NCI-H2196 treated with DMSO at 0.1 percent for 48 hours (cell line): ENCODE results near the gene ABCC1.
"Not testable (repeated sequence)": the region's sequence is repeated elsewhere in the genome, so short reads cannot be mapped to it uniquely, and the experiment has no call there.

Experiments
- DNase-seq: peaks from one replicate; lab custom pipeline; 2025; ENCODE audit not compliant: unreplicated experiment; lab: John Stamatoyannopoulos, UW

Gene ABCC1

DNA sequence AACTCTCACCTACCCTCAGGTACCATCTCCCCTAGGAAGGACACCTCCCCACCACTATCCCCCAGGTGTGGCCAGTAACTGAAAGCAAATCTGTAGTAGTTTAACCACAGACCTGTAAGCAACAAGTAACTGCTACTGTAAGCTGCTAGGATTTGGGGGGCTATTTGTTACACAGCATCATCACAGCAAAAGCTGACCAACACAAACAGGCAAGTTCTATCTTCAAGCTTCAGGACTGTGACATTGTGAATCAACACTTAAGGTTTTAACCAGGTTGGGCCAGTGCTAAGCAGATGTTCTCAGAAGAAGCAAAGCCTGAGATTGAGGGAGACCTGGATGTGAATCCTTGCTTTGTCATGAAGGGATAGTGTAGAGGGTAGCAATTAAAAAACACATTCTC lies 226.9 kb downstream of the ABCC1 start:
- no peak for DNase-seq

GRCh38 chr16:16178455-16179162 lies 229.2 kb downstream of the ABCC1 start:
- DNase-seq = no peak

DNA sequence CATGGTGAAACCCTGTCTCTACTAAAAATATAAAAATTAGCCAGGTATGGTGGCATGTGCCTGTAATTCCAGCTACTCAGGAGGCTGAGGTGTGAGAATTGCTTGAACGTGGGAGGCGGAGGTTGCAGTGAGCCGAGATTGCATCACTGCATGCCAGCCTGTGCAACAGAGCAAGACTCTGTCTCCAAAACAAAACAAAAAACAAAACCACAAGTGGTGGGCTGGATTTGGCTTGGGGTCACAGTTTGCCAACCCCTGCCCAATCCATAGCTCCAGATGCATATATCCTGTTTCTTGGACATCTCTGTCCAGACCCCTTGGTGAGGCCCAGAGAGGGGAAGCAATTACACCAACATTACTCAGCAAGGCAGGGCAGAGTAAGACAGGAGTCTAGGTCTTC lies 232.3 kb downstream of the ABCC1 start:
- not testable (repeated sequence) for DNase-seq

DNA sequence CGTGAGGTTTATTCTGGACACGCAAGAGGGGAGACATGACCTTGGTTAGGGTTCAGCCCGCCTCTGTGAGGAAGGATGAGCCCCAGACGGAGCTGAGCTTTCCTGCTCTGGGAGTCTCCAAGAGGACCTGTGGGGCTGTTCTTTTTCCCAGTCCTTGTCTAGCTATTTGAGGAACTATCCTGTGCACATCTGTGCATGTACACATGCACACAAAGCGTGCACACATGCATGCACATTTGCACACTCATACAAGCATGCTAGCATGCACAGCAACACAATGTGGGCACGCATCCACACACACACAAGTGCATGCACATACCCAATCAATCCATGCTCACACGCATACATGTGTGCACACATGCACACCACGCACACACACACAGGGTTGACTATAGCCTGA lies 233.5 kb downstream of the ABCC1 start:
- DNase-seq = no peak

GRCh38 chr16:16183562-16183961 lies 234.1 kb downstream of the ABCC1 start:
- DNase-seq = no peak

DNA sequence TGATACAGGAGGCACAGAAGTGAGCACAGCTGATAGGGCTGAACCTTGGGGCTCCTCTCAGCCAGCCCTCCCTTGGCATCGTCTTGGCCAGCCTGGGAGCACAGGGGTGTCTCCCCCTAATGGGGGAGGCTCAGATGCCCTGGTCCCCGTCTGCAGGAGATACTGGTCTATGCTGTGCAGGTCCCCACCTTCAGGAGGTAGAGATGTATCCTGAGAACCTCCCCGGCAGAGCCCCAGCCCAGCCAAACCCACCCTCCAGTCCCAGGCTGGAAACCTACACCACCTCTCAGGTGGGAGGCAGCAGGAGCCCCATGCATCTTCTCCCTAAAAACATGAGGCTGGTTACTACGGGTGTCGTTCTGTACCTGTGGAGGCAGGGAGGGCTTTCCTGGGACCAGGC lies 235.2 kb downstream of the ABCC1 start:
- DNase-seq = no peak

DNA sequence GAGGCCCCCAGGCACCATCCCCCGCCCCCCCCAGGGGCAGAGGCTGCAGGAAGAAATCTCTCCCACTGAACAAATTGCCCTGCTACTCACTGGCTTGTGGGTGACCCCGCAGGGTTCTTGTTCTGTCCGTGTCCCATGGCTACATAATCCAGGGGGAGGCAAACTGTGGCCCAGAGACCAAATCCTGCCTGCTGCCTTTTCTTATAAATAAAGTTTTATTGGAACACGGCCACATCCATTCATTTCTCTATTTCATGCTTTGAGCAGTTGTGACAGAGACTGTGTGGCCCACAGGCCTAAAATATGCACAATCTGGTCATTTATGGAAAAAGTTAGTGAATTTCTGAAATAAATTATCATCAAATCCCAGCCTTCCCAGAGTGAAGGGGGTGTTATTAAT lies 235.7 kb downstream of the ABCC1 start:
- no peak for DNase-seq

- DNase-seq = no peak
These were observed 237.4 kb downstream of the ABCC1 start for GRCh38 chr16:16186820-16187219.

- DNase-seq = no peak
These were observed 239.4 kb downstream of the ABCC1 start for GRCh38 chr16:16188827-16189226.

DNA sequence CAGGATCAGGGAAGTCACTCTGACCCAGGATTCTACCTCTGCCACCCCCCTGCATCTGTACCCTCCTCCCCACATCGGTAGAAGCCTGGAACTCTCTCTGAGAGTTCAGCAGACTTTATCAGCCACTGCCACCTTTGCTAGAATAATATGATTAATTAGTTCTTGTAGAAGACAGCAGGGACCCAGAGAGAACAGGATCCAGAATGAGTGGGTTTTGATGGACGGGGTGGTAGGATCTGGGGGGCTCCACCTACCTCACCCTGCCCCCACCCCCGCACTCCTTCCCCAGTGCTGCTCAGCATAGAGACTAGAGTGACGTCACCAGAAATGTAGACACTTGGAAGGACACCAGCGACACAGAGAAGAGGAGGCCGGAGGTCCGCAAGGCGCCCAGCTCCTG lies 240.4 kb downstream of the ABCC1 start:
- DNase-seq = no peak

- no peak for DNase-seq
These were observed 241.1 kb downstream of the ABCC1 start for GRCh38 chr16:16190546-16190945.

DNA sequence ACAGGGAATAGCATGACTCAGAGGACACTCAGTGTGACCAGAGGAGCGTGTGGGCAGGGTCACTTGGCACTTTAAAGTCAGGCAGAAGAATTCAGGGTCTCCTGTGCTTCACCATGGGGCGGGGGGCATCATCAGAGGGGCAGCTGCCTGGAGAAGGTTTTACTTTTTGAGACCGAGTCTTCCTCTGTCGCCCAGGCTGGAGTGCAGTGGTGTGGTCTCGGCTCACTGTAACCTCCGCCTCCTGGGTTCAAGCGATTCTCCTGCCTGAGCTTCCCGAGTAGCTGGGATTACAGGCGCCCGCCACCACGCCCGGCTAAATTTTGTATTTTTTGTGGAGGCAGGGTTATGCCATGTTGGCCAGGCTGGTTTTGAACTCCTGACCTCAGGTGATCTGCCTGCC lies 241.6 kb downstream of the ABCC1 start:
- DNase-seq = not testable (repeated sequence)

DNA sequence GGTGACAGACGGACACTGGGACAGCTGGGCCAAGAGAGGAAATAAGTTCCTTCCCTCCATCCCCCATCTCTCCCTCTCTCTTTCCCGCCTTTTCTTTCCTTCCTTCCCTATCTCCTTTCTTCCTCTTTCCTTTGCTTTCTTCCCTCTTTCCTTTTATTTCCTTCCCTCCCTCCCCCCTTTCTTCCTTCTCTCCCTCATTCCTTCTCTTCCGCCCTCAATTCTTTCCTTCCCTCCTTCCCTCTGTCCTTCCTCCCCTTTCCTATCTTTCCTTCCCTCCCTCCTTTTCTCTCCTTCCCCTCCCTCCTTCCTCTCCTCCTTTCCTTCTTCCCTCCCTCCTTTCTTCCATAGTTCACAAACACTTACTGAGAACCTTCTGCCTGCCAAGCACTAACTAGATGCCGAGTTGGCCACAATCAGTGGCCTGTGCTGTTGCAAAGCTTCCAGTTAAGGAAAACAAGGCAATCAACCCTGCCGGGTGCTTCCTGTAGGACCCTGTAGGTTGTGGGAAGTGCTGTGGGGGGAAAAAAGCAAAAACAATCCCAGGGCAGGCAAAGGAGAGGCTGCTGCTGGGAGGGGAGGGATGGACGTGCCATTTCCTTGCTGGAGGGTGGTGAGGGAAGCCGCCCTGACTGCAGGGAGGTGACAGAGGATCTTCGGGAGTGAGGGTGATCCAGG lies 242.2 kb downstream of the ABCC1 start:
- DNase-seq = no peak
